ENCODE data around the gene ZBTB20.

- TF ChIP-seq CTCF (conservative IDR thresholded peaks at IDR 0.05 in 1 of 2, IDR thresholded peaks at IDR 0.05 in 1 of 2; ENCODE audit: low read depth in 1 of 2, low read length in 2 of 2) (no peak), EZH2 (IDR thresholded peaks at IDR 0.05; ENCODE audit: low read length, missing control alignments) (no peak)
Observed at GRCh38 chr3:114645392-114645791, 501.7 kb downstream of the ZBTB20 start.
